ENCODE results near the gene PEPD. TPM values are rescaled to one million over a fixed set of nuclear protein-coding genes. Genes with fewer than 3 reads are reported as not detected.

Gene PEPD
- polyA plus RNA-seq, 2 donors, result 26.8 to 38.6 TPM

GRCh38 chr19:33385956-33386355 lies 135.6 kb downstream of the PEPD start:
- Histone ChIP-seq H3K27ac (ENCODE audit: low read depth in 2 of 2, low read length in 1 of 2) (peak overlapping the region in 1 of 2 donors; percentile 11), H3K4me3 (ENCODE audit: low read depth in 1 of 2, low read length in 2 of 2) (no peak overlapping the region), H3K9me3 (ENCODE audit: control insufficient read depth in 2 of 2, insufficient read depth in 1 of 2, low read depth in 1 of 2, low read length in 1 of 2) (no peaks in the 10 kb centered on the region), H3K4me1 (ENCODE audit: control insufficient read depth in 2 of 2, insufficient read depth in 2 of 2, low read length in 1 of 2) (peaks cover 7 to 25% of the 10 kb centered on the region in 2 donors), H3K27me3 (ENCODE audit: control insufficient read depth in 1 of 2, insufficient read depth in 2 of 2, low read length in 2 of 2) (no peaks in the 10 kb centered on the region), H3K36me3 (ENCODE audit: control insufficient read depth in 2 of 2, insufficient read depth in 2 of 2, low read length in 1 of 2) (peaks cover 0 to 25% of the 10 kb centered on the region in 2 donors)
- 67 to 75% methylated on average over 6 of the region's 6 CpGs for WGBS, 2 donors

DNA sequence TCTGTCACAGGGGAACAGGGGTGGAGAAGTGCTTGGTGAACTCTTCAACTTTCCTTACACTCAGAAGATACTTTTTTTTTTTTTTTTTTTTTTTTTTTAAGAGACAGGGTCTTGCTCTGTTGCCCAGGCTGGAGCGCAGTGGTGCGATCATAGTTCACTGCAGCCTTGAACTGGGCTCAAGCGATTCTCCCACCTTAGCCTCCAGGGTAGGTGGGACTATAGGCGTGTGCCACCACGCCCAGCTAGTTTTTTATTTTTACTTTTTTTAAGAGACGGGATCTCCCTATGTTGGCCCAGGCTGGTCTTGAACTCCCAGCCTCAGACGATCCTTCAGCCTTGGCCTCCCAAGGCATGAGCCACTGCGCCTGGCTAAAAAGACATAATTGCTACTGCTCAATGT lies 136.6 kb downstream of the PEPD start:
- Histone ChIP-seq H3K27me3 (ENCODE audit: control insufficient read depth in 1 of 2, insufficient read depth in 2 of 2, low read length in 2 of 2) (no peaks in the 10 kb centered on the region), H3K27ac (ENCODE audit: low read depth in 2 of 2, low read length in 1 of 2) (no peak overlapping the region), H3K9me3 (ENCODE audit: control insufficient read depth in 2 of 2, insufficient read depth in 1 of 2, low read depth in 1 of 2, low read length in 1 of 2) (no peaks in the 10 kb centered on the region), H3K4me3 (ENCODE audit: low read depth in 1 of 2, low read length in 2 of 2) (no peak overlapping the region), H3K4me1 (ENCODE audit: control insufficient read depth in 2 of 2, insufficient read depth in 2 of 2, low read length in 1 of 2) (peaks cover 3 to 18% of the 10 kb centered on the region in 2 donors), H3K36me3 (ENCODE audit: control insufficient read depth in 2 of 2, insufficient read depth in 2 of 2, low read length in 1 of 2) (peaks cover 0 to 23% of the 10 kb centered on the region in 2 donors)
- WGBS, 2 donors, result 90 to 93% methylated on average over 8 of the region's 8 CpGs

DNA sequence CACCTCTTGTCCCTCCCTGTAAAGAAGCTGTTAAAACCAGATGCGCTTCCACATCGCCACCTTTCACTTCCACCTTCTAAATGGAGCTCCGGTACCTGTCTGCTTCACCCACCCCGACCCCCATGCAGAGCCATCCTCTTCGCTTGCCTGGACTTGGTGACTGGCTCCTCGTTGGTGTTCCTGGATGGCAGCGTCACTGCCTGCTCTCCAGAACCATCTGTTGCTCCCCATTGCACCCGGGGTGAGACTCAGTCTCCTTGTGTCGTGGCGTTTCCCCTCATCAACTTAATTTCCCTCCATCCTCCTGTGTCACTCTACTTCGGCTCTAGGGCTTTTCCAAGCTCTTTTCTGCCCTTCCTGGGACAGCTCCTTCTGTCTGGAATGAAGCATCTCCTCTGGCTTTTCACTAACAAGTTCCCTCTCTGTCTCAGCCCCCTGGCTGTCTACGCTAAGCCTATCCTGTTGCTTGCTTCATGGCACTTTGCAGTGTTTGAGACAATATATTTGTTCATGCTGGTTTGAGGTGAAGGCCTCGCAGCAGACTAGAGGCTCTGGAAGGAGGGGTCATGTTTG lies 137.8 kb downstream of the PEPD start:
- no peaks in the 10 kb centered on the region for H3K9me3 ChIP-seq (ENCODE audit: control insufficient read depth in 2 of 2, insufficient read depth in 1 of 2, low read depth in 1 of 2, low read length in 1 of 2)
- 90 to 94% methylated on average over 13 of the region's 13 CpGs for WGBS, 2 donors
- H3K36me3 ChIP-seq (ENCODE audit: control insufficient read depth in 2 of 2, insufficient read depth in 2 of 2, low read length in 1 of 2), result peaks cover 3 to 25% of the 10 kb centered on the region in 2 donors
- H3K4me3 ChIP-seq (ENCODE audit: low read depth in 1 of 2, low read length in 2 of 2), result no peak overlapping the region
- peaks cover 3 to 8% of the 10 kb centered on the region in 2 donors for H3K4me1 ChIP-seq (ENCODE audit: control insufficient read depth in 2 of 2, insufficient read depth in 2 of 2, low read length in 1 of 2)
- H3K27me3 ChIP-seq (ENCODE audit: control insufficient read depth in 1 of 2, insufficient read depth in 2 of 2, low read length in 2 of 2), result no peaks in the 10 kb centered on the region
- H3K27ac ChIP-seq (ENCODE audit: low read depth in 2 of 2, low read length in 1 of 2), result no peak overlapping the region

DNA sequence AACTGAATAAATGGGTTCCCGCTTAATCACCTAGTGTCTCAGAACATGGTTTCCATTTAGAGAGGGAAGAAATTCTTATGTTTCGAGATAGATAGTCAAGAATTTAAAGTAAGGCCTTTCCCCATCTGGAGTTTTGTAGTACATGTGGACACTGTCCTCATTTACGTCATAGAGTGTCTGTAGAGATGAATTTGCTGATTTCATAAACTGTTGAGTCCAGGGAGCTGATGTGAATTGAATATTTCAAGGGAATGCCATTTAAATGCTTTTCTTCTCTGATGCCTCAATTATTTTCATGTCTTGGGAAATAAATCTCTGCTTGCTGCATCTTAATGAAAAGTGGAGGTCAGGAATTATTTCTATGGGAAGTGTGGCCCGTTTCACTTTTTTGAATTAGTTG lies 138.6 kb downstream of the PEPD start:
- no peaks in the 10 kb centered on the region for H3K9me3 ChIP-seq (ENCODE audit: control insufficient read depth in 2 of 2, insufficient read depth in 1 of 2, low read depth in 1 of 2, low read length in 1 of 2)
- peaks cover 3 to 4% of the 10 kb centered on the region in 2 donors for H3K4me1 ChIP-seq (ENCODE audit: control insufficient read depth in 2 of 2, insufficient read depth in 2 of 2, low read length in 1 of 2)
- no peaks in the 10 kb centered on the region for H3K27me3 ChIP-seq (ENCODE audit: control insufficient read depth in 1 of 2, insufficient read depth in 2 of 2, low read length in 2 of 2)
- no peak overlapping the region for H3K27ac ChIP-seq (ENCODE audit: low read depth in 2 of 2, low read length in 1 of 2)
- whole genome bisulfite sequencing, 2 donors, result 90 to 92% methylated on average over 4 of the region's 4 CpGs
- no peak overlapping the region for H3K4me3 ChIP-seq (ENCODE audit: low read depth in 1 of 2, low read length in 2 of 2)
- peaks cover 3 to 23% of the 10 kb centered on the region in 2 donors for H3K36me3 ChIP-seq (ENCODE audit: control insufficient read depth in 2 of 2, insufficient read depth in 2 of 2, low read length in 1 of 2)

GRCh38 chr19:33382006-33382405 lies 139.6 kb downstream of the PEPD start:
- Histone ChIP-seq H3K4me1 (ENCODE audit: control insufficient read depth in 2 of 2, insufficient read depth in 2 of 2, low read length in 1 of 2) (peaks cover 0 to 4% of the 10 kb centered on the region in 2 donors), H3K4me3 (ENCODE audit: low read depth in 1 of 2, low read length in 2 of 2) (no peak overlapping the region), H3K9me3 (ENCODE audit: control insufficient read depth in 2 of 2, insufficient read depth in 1 of 2, low read depth in 1 of 2, low read length in 1 of 2) (no peaks in the 10 kb centered on the region), H3K36me3 (ENCODE audit: control insufficient read depth in 2 of 2, insufficient read depth in 2 of 2, low read length in 1 of 2) (peaks cover 3 to 15% of the 10 kb centered on the region in 2 donors), H3K27me3 (ENCODE audit: control insufficient read depth in 1 of 2, insufficient read depth in 2 of 2, low read length in 2 of 2) (no peaks in the 10 kb centered on the region), H3K27ac (ENCODE audit: low read depth in 2 of 2, low read length in 1 of 2) (no peak overlapping the region)
- WGBS, 2 donors, result 90 to 91% methylated on average over 4 of the region's 4 CpGs

- H3K27ac ChIP-seq (ENCODE audit: low read depth in 2 of 2, low read length in 1 of 2), result no peak overlapping the region
- H3K27me3 ChIP-seq (ENCODE audit: control insufficient read depth in 1 of 2, insufficient read depth in 2 of 2, low read length in 2 of 2), result no peaks in the 10 kb centered on the region
- peaks cover 0 to 6% of the 10 kb centered on the region in 2 donors for H3K4me1 ChIP-seq (ENCODE audit: control insufficient read depth in 2 of 2, insufficient read depth in 2 of 2, low read length in 1 of 2)
- 88 to 96% methylated on average over 4 of the region's 4 CpGs for WGBS, 2 donors
- peaks cover 3 to 10% of the 10 kb centered on the region in 2 donors for H3K36me3 ChIP-seq (ENCODE audit: control insufficient read depth in 2 of 2, insufficient read depth in 2 of 2, low read length in 1 of 2)
- no peaks in the 10 kb centered on the region for H3K9me3 ChIP-seq (ENCODE audit: control insufficient read depth in 2 of 2, insufficient read depth in 1 of 2, low read depth in 1 of 2, low read length in 1 of 2)
- no peak overlapping the region for H3K4me3 ChIP-seq (ENCODE audit: low read depth in 1 of 2, low read length in 2 of 2)
Measured at GRCh38 chr19:33381101-33381500, 140.5 kb downstream of the PEPD start.

DNA sequence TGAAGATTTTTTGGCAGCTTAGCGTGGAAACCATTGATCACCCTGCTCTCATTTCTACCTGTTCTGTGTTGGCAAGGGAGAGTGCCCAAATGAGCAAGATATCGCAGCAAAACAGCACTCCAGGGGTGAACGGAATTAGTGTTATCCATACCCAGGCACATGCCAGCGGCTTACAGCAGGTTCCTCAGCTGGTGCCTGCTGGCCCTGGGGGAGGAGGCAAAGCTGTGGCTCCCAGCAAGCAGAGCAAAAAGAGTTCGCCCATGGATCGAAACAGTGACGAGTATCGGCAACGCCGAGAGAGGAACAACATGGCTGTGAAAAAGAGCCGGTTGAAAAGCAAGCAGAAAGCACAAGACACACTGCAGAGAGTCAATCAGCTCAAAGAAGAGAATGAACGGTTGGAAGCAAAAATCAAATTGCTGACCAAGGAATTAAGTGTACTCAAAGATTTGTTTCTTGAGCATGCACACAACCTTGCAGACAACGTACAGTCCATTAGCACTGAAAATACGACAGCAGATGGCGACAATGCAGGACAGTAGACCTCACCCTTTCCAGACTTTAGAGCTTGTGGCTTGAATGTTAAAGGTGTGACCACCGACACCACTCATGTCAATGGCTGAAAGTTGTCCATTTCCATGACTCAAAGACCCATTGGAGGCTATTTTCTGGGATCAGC lies 142.3 kb downstream of the PEPD start:
- H3K27ac ChIP-seq (ENCODE audit: low read depth in 2 of 2, low read length in 1 of 2), result no peak overlapping the region

DNA sequence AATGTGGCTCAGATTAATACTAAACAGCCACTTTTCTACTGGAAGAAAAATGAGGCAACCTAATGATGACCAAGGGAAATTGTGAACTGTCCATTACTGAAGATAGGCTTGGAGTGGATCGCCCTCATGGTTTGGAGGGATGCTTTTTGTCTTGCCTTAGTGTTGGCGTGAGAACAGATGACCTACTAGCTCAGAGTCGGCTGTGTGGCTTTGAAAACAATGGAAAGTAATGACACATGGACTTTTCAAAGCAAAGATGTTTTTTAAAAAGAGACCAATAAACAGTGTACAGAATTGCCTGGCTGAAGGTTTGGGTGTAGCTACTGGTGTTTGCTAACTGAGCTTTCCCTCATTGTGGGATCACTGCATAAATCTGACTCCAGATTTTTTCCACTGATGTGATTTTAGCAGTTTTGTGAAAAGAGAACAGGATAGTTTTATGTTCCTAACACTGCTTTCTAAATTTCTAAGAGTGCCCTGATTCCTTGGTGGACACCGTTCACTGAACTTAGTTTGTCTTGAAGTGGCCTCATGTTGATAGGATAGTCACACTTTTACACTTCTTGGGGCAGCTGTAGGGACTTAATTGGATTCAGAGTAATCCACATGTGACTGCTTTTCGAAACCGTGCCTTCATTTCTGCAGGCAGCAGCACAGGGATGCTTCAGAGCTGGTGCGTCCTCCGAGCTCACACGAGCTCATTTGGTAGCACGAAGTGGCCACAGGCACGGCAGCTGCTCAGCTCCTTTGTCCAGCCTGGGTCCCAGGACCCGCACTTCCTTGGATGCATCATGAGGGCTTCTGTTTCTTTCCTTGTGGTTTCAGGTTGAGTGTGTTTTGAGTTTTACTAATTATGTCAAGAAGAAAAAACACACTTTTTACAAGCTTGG lies 143.8 kb downstream of the PEPD start:
- Histone ChIP-seq H3K27me3 (ENCODE audit: control insufficient read depth in 1 of 2, insufficient read depth in 2 of 2, low read length in 2 of 2) (no peaks in the 10 kb centered on the region), H3K36me3 (ENCODE audit: control insufficient read depth in 2 of 2, insufficient read depth in 2 of 2, low read length in 1 of 2) (peaks cover 3% of the 10 kb centered on the region in 2 donors), H3K4me3 (ENCODE audit: low read depth in 1 of 2, low read length in 2 of 2) (no peak overlapping the region), H3K27ac (ENCODE audit: low read depth in 2 of 2, low read length in 1 of 2) (peak overlapping the region in 1 of 2 donors; percentile 62), H3K4me1 (ENCODE audit: control insufficient read depth in 2 of 2, insufficient read depth in 2 of 2, low read length in 1 of 2) (peaks cover 0 to 10% of the 10 kb centered on the region in 2 donors), H3K9me3 (ENCODE audit: control insufficient read depth in 2 of 2, insufficient read depth in 1 of 2, low read depth in 1 of 2, low read length in 1 of 2) (no peaks in the 10 kb centered on the region)
- WGBS, 2 donors, result 80 to 81% methylated on average over 12 of the region's 12 CpGs

More for the DNA sequence above, 142.3 kb downstream of the PEPD start:
- Histone ChIP-seq H3K27me3 (ENCODE audit: control insufficient read depth in 1 of 2, insufficient read depth in 2 of 2, low read length in 2 of 2) (no peaks in the 10 kb centered on the region), H3K9me3 (ENCODE audit: control insufficient read depth in 2 of 2, insufficient read depth in 1 of 2, low read depth in 1 of 2, low read length in 1 of 2) (no peaks in the 10 kb centered on the region), H3K36me3 (ENCODE audit: control insufficient read depth in 2 of 2, insufficient read depth in 2 of 2, low read length in 1 of 2) (peaks cover 3 to 7% of the 10 kb centered on the region in 2 donors), H3K4me3 (ENCODE audit: low read depth in 1 of 2, low read length in 2 of 2) (no peak overlapping the region), H3K4me1 (ENCODE audit: control insufficient read depth in 2 of 2, insufficient read depth in 2 of 2, low read length in 1 of 2) (peaks cover 0 to 10% of the 10 kb centered on the region in 2 donors)
- 89 to 92% methylated on average over 16 of the region's 16 CpGs for WGBS, 2 donors

DNA sequence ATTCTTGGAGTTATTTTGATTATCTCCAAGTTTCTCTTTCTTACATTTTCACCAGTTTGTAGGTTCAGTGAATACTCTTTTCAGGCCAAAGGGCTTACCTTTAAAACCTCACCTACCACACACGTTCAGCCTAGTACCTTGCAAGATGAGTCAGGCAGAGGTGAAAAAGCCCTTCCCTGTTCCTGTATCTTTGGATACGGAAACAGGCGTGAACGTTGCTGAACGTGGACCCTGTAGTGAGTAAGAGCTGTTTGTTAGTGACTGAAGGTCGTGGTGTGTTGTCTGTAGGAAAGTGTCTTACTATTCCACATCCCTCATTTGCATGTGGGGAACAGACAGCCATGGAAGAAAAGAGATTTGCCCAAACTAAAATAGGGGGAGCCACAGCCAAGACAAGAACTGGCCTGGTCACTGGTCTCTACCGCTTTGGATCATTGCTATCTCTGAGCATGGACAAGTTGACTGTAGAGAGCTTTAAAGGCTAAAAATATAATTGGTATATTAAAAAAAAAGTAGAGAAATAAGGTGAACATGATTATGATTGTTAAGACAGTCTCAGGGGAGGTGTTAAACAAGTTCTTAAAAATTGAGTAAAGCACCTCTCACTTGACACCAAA lies 144.5 kb downstream of the PEPD start:
- WGBS, 2 donors, result 42 to 44% methylated on average over 7 of the region's 7 CpGs
- Histone ChIP-seq H3K9me3 (ENCODE audit: control insufficient read depth in 2 of 2, insufficient read depth in 1 of 2, low read depth in 1 of 2, low read length in 1 of 2) (no peaks in the 10 kb centered on the region), H3K4me1 (ENCODE audit: control insufficient read depth in 2 of 2, insufficient read depth in 2 of 2, low read length in 1 of 2) (peaks cover 0 to 10% of the 10 kb centered on the region in 2 donors), H3K4me3 (ENCODE audit: low read depth in 1 of 2, low read length in 2 of 2) (no peak overlapping the region), H3K36me3 (ENCODE audit: control insufficient read depth in 2 of 2, insufficient read depth in 2 of 2, low read length in 1 of 2) (peaks cover 3% of the 10 kb centered on the region in 2 donors), H3K27ac (ENCODE audit: low read depth in 2 of 2, low read length in 1 of 2) (peak overlapping the region; percentile 83 to 90), H3K27me3 (ENCODE audit: control insufficient read depth in 1 of 2, insufficient read depth in 2 of 2, low read length in 2 of 2) (no peaks in the 10 kb centered on the region)
